D721Med (cell line): ENCODE measurements around the gene IER3.

ENCODE experiments used
- DNase-seq: peaks from one replicate; pipeline ENCODE4 v3.0.0; 2011; ENCODE audit warnings: low spot score; ENCODE audit not compliant: insufficient read length
- FAIRE-seq: peaks from 2 replicates; lab custom pipeline; 2011; peaks lifted over from hg19 to GRCh38; lab: Jason Lieb, UNC
- CTCF ChIP-seq: IDR thresholded peaks from 2 replicates; pipeline ENCODE4 v1.5.1; 2012; ENCODE audit warnings: mild to moderate bottlenecking, control low read depth; ENCODE audit not compliant: insufficient read depth; ENCODE audit errors: missing control alignments

Gene IER3

GRCh38 chr6:30703011-30703410 is 41.3 kb downstream of the IER3 start:
- no peak for TF ChIP-seq CTCF
- DNase-seq: no peak
- no peak for FAIRE-seq

GRCh38 chr6:30700340-30700739 is 44.0 kb downstream of the IER3 start:
- FAIRE-seq: no peak
- no peak for TF ChIP-seq CTCF
- DNase-seq: no peak

GRCh38 chr6:30696432-30696831 is 47.9 kb downstream of the IER3 start:
- DNase-seq (no peak), FAIRE-seq (no peak)
- no peak for TF ChIP-seq CTCF
